Neural cell (in vitro differentiated cells): ENCODE measurements around the gene TNFRSF4. TPM values are rescaled to one million over a fixed set of nuclear protein-coding genes. Genes with fewer than 3 reads are reported as not detected.

ENCODE experiments used
- H2AFZ ChIP-seq: fragments of 200-600, 300-800 bp; sonication (generic), shearing (Covaris generic); 2 replicates; pipeline ENCODE4 v1.6.0; 2014; ENCODE audit warnings: low read depth, mild to moderate bottlenecking, antibody characterized with exemption, low read length, moderate library complexity
- H3F3A ChIP-seq: fragments of 200-600 bp; shearing (Covaris generic); 2 replicates; pipeline ENCODE4 v1.6.1; 2016; ENCODE audit warnings: mild to moderate bottlenecking, moderate library complexity, mixed read lengths, antibody characterized with exemption, low read length; ENCODE audit not compliant: insufficient read depth, poor library complexity, severe bottlenecking
- H3K27ac ChIP-seq: fragments of 200-600, 300-800 bp; sonication (generic), shearing (Covaris generic); 2 replicates; pipeline ENCODE4 v1.5.1; 2014; ENCODE audit warnings: mild to moderate bottlenecking, low read length, moderate library complexity
- H3K27me3 ChIP-seq: fragments of 300-800, 200-600 bp; sonication (generic), shearing (Covaris generic); 2 replicates; pipeline ENCODE4 v1.6.0; 2014; ENCODE audit warnings: mild to moderate bottlenecking, low read depth, low read length, moderate library complexity; ENCODE audit not compliant: insufficient read depth
- H3K36me3 ChIP-seq: fragments of 300-800, 200-600 bp; sonication (generic), shearing (Covaris generic); 2 replicates; pipeline ENCODE4 v1.5.1; 2014; ENCODE audit warnings: mild to moderate bottlenecking, antibody characterized with exemption, low read length, moderate library complexity; ENCODE audit not compliant: insufficient read depth
- H3K4me2 ChIP-seq: fragments of 300-800, 200-600 bp; sonication (generic), shearing (Covaris generic); 2 replicates; pipeline ENCODE4 v1.6.0; 2014; ENCODE audit warnings: mild to moderate bottlenecking, low read length
- H3K4me3 ChIP-seq: fragments of 300-800, 200-600 bp; sonication (generic), shearing (Covaris generic); 2 replicates; pipeline ENCODE4 v1.5.1; 2014; ENCODE audit warnings: mild to moderate bottlenecking, low read length, moderate library complexity
- H3K79me2 ChIP-seq: fragments of 200-600 bp; shearing (Covaris generic); replicated peaks from 2 replicates; pipeline ENCODE4 v1.6.0; 2014; ENCODE audit warnings: mild to moderate bottlenecking, low read length, moderate library complexity; ENCODE audit not compliant: insufficient read depth
- H3K9ac ChIP-seq: fragments of 300-800, 200-600 bp; sonication (generic), shearing (Covaris generic); 2 replicates; pipeline ENCODE4 v1.6.1; 2016; ENCODE audit warnings: mild to moderate bottlenecking, low read length, mixed read lengths
- H3K9me2 ChIP-seq: fragments of 200-600 bp; shearing (Covaris generic); 2 replicates; pipeline ENCODE4 v1.6.1; 2016; ENCODE audit warnings: mild to moderate bottlenecking, low read length, mixed read lengths; ENCODE audit not compliant: insufficient read depth
- H3K9me3 ChIP-seq: fragments of 200-600, 300-800 bp; sonication (generic), shearing (Covaris generic); 2 replicates; pipeline ENCODE4 v1.6.1; 2016; ENCODE audit warnings: mild to moderate bottlenecking, mixed run types, low read length, moderate library complexity, mixed read lengths
- H4K20me1 ChIP-seq: fragments of 200-600 bp; shearing (Covaris generic); 2 replicates; pipeline ENCODE4 v1.6.1; 2016; ENCODE audit warnings: mild to moderate bottlenecking, mixed run types; ENCODE audit not compliant: insufficient read depth
- EP300 ChIP-seq: fragments of 450-650 bp; conservative IDR thresholded peaks from 2 replicates; pipeline ENCODE4 v1.6.1; 2014; ENCODE audit warnings: antibody characterized with exemption, mild to moderate bottlenecking, moderate library complexity; ENCODE audit not compliant: poor library complexity, severe bottlenecking
- EZH2 ChIP-seq: fragments of 200-600, 300-800 bp; shearing (Covaris generic), sonication (generic); IDR thresholded peaks from 2 replicates; pipeline ENCODE4 v1.6.1; 2014; ENCODE audit warnings: antibody characterized with exemption, low read length, borderline replicate concordance, mild to moderate bottlenecking; ENCODE audit not compliant: insufficient read depth, poor library complexity, severe bottlenecking
- MXI1 ChIP-seq: fragments of 450-650 bp; conservative IDR thresholded peaks from 2 replicates; pipeline ENCODE4 v1.6.1; 2014; ENCODE audit warnings: antibody characterized with exemption, mild to moderate bottlenecking; ENCODE audit not compliant: poor library complexity, severe bottlenecking
- POLR2AphosphoS5 ChIP-seq: IDR thresholded peaks from 2 replicates; pipeline ENCODE4 v1.6.1; 2012
- RAD21 ChIP-seq: fragments of 450-650 bp; conservative IDR thresholded peaks from 2 replicates; pipeline ENCODE4 v1.6.1; 2014; ENCODE audit warnings: antibody characterized with exemption, mild to moderate bottlenecking, moderate library complexity
- SMC3 ChIP-seq: fragments of 450-650 bp; conservative IDR thresholded peaks from 2 replicates; pipeline ENCODE4 v1.6.1; 2014; ENCODE audit warnings: antibody characterized with exemption, mild to moderate bottlenecking, moderate library complexity; ENCODE audit not compliant: poor library complexity
- TAF1 ChIP-seq: IDR thresholded peaks from 2 replicates; pipeline ENCODE4 v1.6.1; 2012; ENCODE audit warnings: low read depth
- polyA plus RNA-seq: library from polyadenylated mRNA; depleted of rRNA; stranded (reverse); fragments of >200 nt; gene quantifications from 2 replicates; pipeline ENCODE4 v1.2.3, GENCODE V29; 2014
- TF ChIP-seq, protein P1 (sequence below): fragments of 450-650 bp; IDR thresholded peaks from 2 replicates; pipeline ENCODE4 v1.5.1; 2014; ENCODE audit warnings: antibody characterized with exemption, mild to moderate bottlenecking, moderate library complexity; ENCODE audit not compliant: poor library complexity, severe bottlenecking
- TF ChIP-seq, protein P2 (sequence below): IDR thresholded peaks from 2 replicates; pipeline ENCODE4 v1.6.1; 2012; ENCODE audit warnings: borderline replicate concordance

The TNFRSF4 gene
- polyA plus RNA-seq, 1 donor from 2014 or later: not detected

GRCh38 chr1:1163538-1164070 is 50.3 kb downstream of the TNFRSF4 start:
- H4K20me1 ChIP-seq: no peaks in the 10 kb centered on the region
- H3K9me2 ChIP-seq: no peaks in the 10 kb centered on the region
- no peaks in the 10 kb centered on the region for H3K9me3 ChIP-seq
- H2AFZ ChIP-seq: no peak overlapping the region
- TF ChIP-seq RAD21: no peak
- no peak for TF ChIP-seq POLR2AphosphoS5
- TF ChIP-seq EZH2: no peak
- TF ChIP-seq MXI1: no peak
- TF ChIP-seq EP300: no peak
- TF ChIP-seq SMC3: no peak
- TF ChIP-seq, protein P1, sequence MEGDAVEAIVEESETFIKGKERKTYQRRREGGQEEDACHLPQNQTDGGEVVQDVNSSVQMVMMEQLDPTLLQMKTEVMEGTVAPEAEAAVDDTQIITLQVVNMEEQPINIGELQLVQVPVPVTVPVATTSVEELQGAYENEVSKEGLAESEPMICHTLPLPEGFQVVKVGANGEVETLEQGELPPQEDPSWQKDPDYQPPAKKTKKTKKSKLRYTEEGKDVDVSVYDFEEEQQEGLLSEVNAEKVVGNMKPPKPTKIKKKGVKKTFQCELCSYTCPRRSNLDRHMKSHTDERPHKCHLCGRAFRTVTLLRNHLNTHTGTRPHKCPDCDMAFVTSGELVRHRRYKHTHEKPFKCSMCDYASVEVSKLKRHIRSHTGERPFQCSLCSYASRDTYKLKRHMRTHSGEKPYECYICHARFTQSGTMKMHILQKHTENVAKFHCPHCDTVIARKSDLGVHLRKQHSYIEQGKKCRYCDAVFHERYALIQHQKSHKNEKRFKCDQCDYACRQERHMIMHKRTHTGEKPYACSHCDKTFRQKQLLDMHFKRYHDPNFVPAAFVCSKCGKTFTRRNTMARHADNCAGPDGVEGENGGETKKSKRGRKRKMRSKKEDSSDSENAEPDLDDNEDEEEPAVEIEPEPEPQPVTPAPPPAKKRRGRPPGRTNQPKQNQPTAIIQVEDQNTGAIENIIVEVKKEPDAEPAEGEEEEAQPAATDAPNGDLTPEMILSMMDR: no peak
- TF ChIP-seq, protein P2, sequence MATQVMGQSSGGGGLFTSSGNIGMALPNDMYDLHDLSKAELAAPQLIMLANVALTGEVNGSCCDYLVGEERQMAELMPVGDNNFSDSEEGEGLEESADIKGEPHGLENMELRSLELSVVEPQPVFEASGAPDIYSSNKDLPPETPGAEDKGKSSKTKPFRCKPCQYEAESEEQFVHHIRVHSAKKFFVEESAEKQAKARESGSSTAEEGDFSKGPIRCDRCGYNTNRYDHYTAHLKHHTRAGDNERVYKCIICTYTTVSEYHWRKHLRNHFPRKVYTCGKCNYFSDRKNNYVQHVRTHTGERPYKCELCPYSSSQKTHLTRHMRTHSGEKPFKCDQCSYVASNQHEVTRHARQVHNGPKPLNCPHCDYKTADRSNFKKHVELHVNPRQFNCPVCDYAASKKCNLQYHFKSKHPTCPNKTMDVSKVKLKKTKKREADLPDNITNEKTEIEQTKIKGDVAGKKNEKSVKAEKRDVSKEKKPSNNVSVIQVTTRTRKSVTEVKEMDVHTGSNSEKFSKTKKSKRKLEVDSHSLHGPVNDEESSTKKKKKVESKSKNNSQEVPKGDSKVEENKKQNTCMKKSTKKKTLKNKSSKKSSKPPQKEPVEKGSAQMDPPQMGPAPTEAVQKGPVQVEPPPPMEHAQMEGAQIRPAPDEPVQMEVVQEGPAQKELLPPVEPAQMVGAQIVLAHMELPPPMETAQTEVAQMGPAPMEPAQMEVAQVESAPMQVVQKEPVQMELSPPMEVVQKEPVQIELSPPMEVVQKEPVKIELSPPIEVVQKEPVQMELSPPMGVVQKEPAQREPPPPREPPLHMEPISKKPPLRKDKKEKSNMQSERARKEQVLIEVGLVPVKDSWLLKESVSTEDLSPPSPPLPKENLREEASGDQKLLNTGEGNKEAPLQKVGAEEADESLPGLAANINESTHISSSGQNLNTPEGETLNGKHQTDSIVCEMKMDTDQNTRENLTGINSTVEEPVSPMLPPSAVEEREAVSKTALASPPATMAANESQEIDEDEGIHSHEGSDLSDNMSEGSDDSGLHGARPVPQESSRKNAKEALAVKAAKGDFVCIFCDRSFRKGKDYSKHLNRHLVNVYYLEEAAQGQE: no peak
- TF ChIP-seq TAF1: no peak
- H3F3A ChIP-seq: no peaks in the 10 kb centered on the region
- H3K9ac ChIP-seq: no peak overlapping the region
- no peak overlapping the region for H3K4me2 ChIP-seq
- H3K79me2 ChIP-seq: no peaks in the 10 kb centered on the region
- no peak overlapping the region for H3K4me3 ChIP-seq
- no peaks in the 10 kb centered on the region for H3K36me3 ChIP-seq
- no peak overlapping the region for H3K27ac ChIP-seq
- no peaks in the 10 kb centered on the region for H3K27me3 ChIP-seq

DNA sequence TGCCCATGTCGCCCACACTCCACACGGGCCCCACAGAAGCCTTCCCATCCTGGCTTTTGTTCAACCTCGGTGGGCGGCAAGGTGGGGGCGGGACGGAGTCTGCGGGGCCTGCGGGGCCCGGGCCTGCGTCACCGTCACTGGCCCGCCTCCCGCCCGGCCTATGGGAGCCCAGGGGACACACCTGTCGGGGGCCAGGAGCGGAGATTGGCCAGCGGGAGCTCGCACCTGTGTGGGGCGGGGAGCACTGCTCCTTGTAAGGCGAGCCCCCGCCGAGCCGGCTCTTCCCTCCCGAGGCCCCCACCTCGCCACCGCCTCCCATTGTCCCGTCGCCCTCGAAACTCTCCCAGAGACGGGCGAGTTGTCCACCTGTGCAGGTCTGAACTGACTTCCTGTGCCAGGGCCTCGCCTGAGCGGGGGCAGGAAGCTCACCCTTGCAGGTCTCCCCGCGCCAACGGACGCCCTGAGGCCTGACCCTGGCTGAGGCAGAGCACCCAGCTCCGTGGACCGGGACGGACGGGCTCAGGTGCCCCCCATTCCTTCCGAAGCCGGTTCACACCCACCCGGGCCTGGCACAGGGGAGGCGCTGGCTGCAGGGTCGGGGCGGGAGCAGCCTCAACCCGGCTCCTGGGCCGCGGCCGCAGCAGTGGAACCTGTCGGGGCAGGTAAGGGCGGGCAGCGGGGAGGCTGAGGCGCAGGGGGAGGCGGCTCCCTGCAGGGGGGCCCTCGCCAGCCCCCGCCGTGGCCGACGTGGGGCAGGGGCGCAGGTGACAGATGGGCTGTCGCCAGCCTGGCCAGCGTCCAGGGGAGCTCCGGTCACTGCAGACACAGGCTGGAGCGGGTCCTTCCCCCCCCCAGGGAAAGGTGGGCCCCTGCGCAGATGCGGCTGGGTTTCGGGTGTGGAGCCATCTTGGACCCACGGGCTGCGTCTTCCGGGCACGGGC is 51.1 kb downstream of the TNFRSF4 start:
- no peak for TF ChIP-seq EP300
- TF ChIP-seq EZH2: no peak
- TF ChIP-seq POLR2AphosphoS5: no peak
- TF ChIP-seq, protein P1: no peak
- no peak for TF ChIP-seq TAF1
- H3K9me3 ChIP-seq: no peaks in the 10 kb centered on the region
- H3K4me2 ChIP-seq: no peak overlapping the region
- H3K36me3 ChIP-seq: no peaks in the 10 kb centered on the region
- no peaks in the 10 kb centered on the region for H3K27me3 ChIP-seq
- H3K79me2 ChIP-seq: no peaks in the 10 kb centered on the region
- no peak overlapping the region for H3K4me3 ChIP-seq
- no peaks in the 10 kb centered on the region for H4K20me1 ChIP-seq
- no peaks in the 10 kb centered on the region for H3F3A ChIP-seq
- no peak overlapping the region for H3K9ac ChIP-seq
- H2AFZ ChIP-seq: no peak overlapping the region
- no peak overlapping the region for H3K27ac ChIP-seq
- H3K9me2 ChIP-seq: no peaks in the 10 kb centered on the region
